ENCODE measurements around the gene SYT14.

Gene SYT14

DNA sequence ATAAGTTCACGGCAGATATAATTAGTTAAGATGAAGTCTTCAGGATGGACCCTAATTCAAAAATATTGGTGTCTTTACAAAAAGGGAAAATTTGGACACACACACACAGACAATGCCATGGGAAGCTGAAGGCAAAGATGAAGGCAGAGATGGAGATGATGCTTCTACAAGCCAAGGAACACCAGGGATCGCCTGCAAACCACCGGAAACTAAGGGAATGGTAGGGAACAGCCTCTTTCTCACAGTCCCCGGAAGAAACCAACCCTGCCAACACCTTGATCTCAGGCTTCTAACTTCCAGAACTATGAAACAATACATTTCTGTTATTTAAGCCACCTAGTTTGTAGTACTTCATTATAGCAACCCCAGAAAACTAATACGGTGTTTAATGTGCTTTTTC lies 279.5 kb downstream of the SYT14 start:
- no peak for DNase-seq

DNA sequence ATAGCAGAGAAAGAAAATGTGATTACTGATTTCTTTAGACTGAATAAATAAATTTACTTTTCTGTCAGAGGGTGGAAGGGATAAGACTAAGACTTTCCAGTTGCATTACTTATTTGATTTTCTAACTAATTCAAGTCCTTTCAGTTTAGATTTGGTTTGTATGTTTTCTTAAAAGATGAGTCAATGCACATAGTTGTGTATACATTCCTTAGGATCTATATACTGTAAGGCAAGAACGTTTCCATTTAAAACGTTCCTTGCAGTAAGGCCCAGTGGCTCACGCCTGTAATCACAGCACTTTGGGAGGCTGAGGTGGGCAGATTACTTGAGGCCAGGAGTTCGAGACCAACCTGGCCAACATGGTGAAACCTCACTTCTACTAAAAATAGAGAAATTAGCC lies 280.0 kb downstream of the SYT14 start:
- no peak for DNase-seq
